MM.1S (cell line): ENCODE data around the gene SNX19.

Source experiments
- DNase-seq: peaks from one replicate; pipeline ENCODE4 v3.0.0-alpha.2; 2015
- H2AFZ ChIP-seq: fragments of 300-600 bp; sonication (generic); 2 replicates; pipeline ENCODE4 v1.6.0; 2016; ENCODE audit warnings: antibody characterized with exemption, low read length
- H3F3A ChIP-seq: fragments of 300-600 bp; sonication (generic); 2 replicates; pipeline ENCODE4 v1.6.1; 2016; ENCODE audit warnings: mild to moderate bottlenecking, antibody characterized with exemption, low read length, moderate library complexity, mixed read lengths; ENCODE audit not compliant: insufficient read depth
- H3K27ac ChIP-seq: fragments of 300-600 bp; sonication (generic); 2 replicates; pipeline ENCODE4 v1.5.1; 2016; ENCODE audit warnings: mild to moderate bottlenecking, low read length
- H3K27me3 ChIP-seq: fragments of 300-600 bp; sonication (generic); replicated peaks from 2 replicates; pipeline ENCODE4 v1.6.0; 2016; ENCODE audit warnings: low read length; ENCODE audit not compliant: insufficient read depth
- H3K36me3 ChIP-seq: fragments of 300-600 bp; sonication (generic); replicated peaks from 2 replicates; pipeline ENCODE4 v1.6.1; 2016; ENCODE audit warnings: mild to moderate bottlenecking, low read length, mixed read lengths; ENCODE audit not compliant: insufficient read depth
- H3K4me1 ChIP-seq: fragments of 300-600 bp; sonication (generic); 2 replicates; pipeline ENCODE4 v1.6.1; 2016; ENCODE audit warnings: low read length, mixed read lengths
- H3K4me2 ChIP-seq: fragments of 300-600 bp; sonication (generic); 2 replicates; pipeline ENCODE4 v1.6.0; 2016; ENCODE audit warnings: low read depth, low read length
- H3K4me3 ChIP-seq: fragments of 300-600 bp; sonication (generic); 2 replicates; pipeline ENCODE4 v1.5.1; 2016; ENCODE audit warnings: low read length, mixed read lengths
- H3K79me2 ChIP-seq: fragments of 300-600 bp; sonication (generic); 2 replicates; pipeline ENCODE4 v1.6.1; 2016; ENCODE audit warnings: mixed run types, low read length, mixed read lengths
- H3K9ac ChIP-seq: fragments of 300-600 bp; sonication (generic); 2 replicates; pipeline ENCODE4 v1.6.1; 2016; ENCODE audit warnings: low read length, mixed read lengths
- H3K9me2 ChIP-seq: fragments of 300-600 bp; sonication (generic); replicated peaks from 2 replicates; pipeline ENCODE4 v1.6.1; 2016; ENCODE audit warnings: mild to moderate bottlenecking, low read length, mixed read lengths; ENCODE audit not compliant: insufficient read depth
- H3K9me3 ChIP-seq: fragments of 300-600 bp; sonication (generic); replicated peaks from 2 replicates; pipeline ENCODE4 v1.6.1; 2016; ENCODE audit warnings: mild to moderate bottlenecking, low read length, mixed read lengths; ENCODE audit not compliant: insufficient read depth
- H4K20me1 ChIP-seq: fragments of 300-600 bp; sonication (generic); 2 replicates; pipeline ENCODE4 v1.6.1; 2016; ENCODE audit warnings: mild to moderate bottlenecking, low read length, moderate library complexity, mixed read lengths; ENCODE audit not compliant: insufficient read depth
- CTCF ChIP-seq: fragments of 300-600 bp; sonication (generic); IDR thresholded peaks from 2 replicates; pipeline ENCODE4 v1.5.1; 2016; ENCODE audit warnings: antibody characterized with exemption, low read length, mixed read lengths
- EZH2 ChIP-seq: fragments of 300-600 bp; sonication (generic); optimal IDR thresholded peaks from 2 replicates; pipeline ENCODE3; 2017; ENCODE audit warnings: low read depth, mild to moderate bottlenecking, antibody characterized with exemption, low read length, mixed read lengths
- EZH2phosphoT487 ChIP-seq: fragments of 300-600 bp; sonication (generic); IDR thresholded peaks from 2 replicates; pipeline ENCODE4 v1.6.1; 2018; ENCODE audit warnings: antibody characterized with exemption, low read length

SNX19 gene

GRCh38 chr11:130918081-130918480 lies 1.8 kb upstream of the SNX19 start:
- Histone ChIP-seq H3K9me3 (no peaks in the 10 kb centered on the region), H3K9ac (no peak overlapping the region), H4K20me1 (no peaks in the 10 kb centered on the region), H3F3A (no peaks in the 10 kb centered on the region), H2AFZ (no peak overlapping the region), H3K4me3 (no peak overlapping the region), H3K27ac (no peak overlapping the region), H3K36me3 (no peaks in the 10 kb centered on the region), H3K79me2 (peaks cover 25% of the 10 kb centered on the region), H3K27me3 (no peaks in the 10 kb centered on the region), H3K9me2 (no peaks in the 10 kb centered on the region), H3K4me2 (no peak overlapping the region), H3K4me1 (peaks cover 10% of the 10 kb centered on the region)
- DNase-seq: no peak
- no peak for TF ChIP-seq EZH2
- TF ChIP-seq CTCF: no peak
- no peak for TF ChIP-seq EZH2phosphoT487

- H3K4me3 ChIP-seq: peak overlapping the region; percentile 96
- no peaks in the 10 kb centered on the region for H3F3A ChIP-seq
- H4K20me1 ChIP-seq: no peaks in the 10 kb centered on the region
- no peak overlapping the region for H3K27ac ChIP-seq
- no peak for TF ChIP-seq CTCF
- no peak for TF ChIP-seq EZH2phosphoT487
- no peak for TF ChIP-seq EZH2
- H3K4me1 ChIP-seq: peaks cover 10% of the 10 kb centered on the region
- no peaks in the 10 kb centered on the region for H3K27me3 ChIP-seq
- peaks cover 25% of the 10 kb centered on the region for H3K79me2 ChIP-seq
- no peaks in the 10 kb centered on the region for H3K9me2 ChIP-seq
- no peak for DNase-seq
- H3K36me3 ChIP-seq: no peaks in the 10 kb centered on the region
- H3K9ac ChIP-seq: peak overlapping the region; percentile 93; the same call in 1 of the 2 replicates
- no peaks in the 10 kb centered on the region for H3K9me3 ChIP-seq
- peak overlapping the region; percentile 97 for H2AFZ ChIP-seq
- peak overlapping the region; percentile 85 for H3K4me2 ChIP-seq
These were observed 631 bp upstream of the SNX19 start for GRCh38 chr11:130916910-130917309.

- Histone ChIP-seq H3K27ac (peak overlapping the region; percentile 28; the same call in 1 of the 2 replicates), H3K79me2 (peaks cover 28% of the 10 kb centered on the region), H3K4me3 (peak overlapping the region; percentile 96)
These were observed 559 bp downstream of the SNX19 start for GRCh38 chr11:130915603-130916237.

More at GRCh38 chr11:130915603-130916237, 559 bp downstream of the SNX19 start:
- Histone ChIP-seq H3K9me2 (no peaks in the 10 kb centered on the region), H4K20me1 (no peaks in the 10 kb centered on the region), H3K4me1 (peaks cover 10% of the 10 kb centered on the region), H3K9me3 (no peaks in the 10 kb centered on the region), H3K9ac (peak overlapping the region; percentile 93), H3K4me2 (peak overlapping the region; percentile 75), H3K36me3 (no peaks in the 10 kb centered on the region), H3K27me3 (no peaks in the 10 kb centered on the region), H3F3A (no peaks in the 10 kb centered on the region), H2AFZ (peak overlapping the region; percentile 76)
- TF ChIP-seq CTCF: no peak
- DNase-seq: no peak
